Kidney (tissue), 14 donors: Measurements from ENCODE around the gene DDX23. TPM values are rescaled to one million over a fixed set of nuclear protein-coding genes. Genes with fewer than 3 reads are reported as not detected.

Experiments
- DNase-seq, 5 donors: peaks; one replicate each; pipeline ENCODE4 v3.0.0-alpha.2; 2013 to 2020
- FAIRE-seq: peaks from 2 replicates; lab custom pipeline; 2012; peaks lifted over from hg19 to GRCh38; lab: Jason Lieb, UNC
- H3K27ac ChIP-seq, 2 donors: one replicate each; pipeline ENCODE4 v1.7.0; 2013; ENCODE audit warnings: low read depth in 2 of 2, low read length in 2 of 2, inconsistent platforms in 1 of 2
- H3K27me3 ChIP-seq: one replicate; pipeline ENCODE4 v1.7.1; 2013; ENCODE audit warnings: low read length, inconsistent platforms; ENCODE audit not compliant: control insufficient read depth, insufficient read depth
- H3K36me3 ChIP-seq, 3 donors: one replicate each; pipeline versions ENCODE4 v1.7.0 to v1.7.1; 2013; ENCODE audit warnings: low read length in 3 of 3, control low read depth in 1 of 3, inconsistent platforms in 1 of 3; ENCODE audit not compliant: insufficient read depth in 3 of 3, control insufficient read depth in 2 of 3
- H3K4me1 ChIP-seq, 3 donors: one replicate each; pipeline versions ENCODE4 v1.7.0 to v1.7.1; 2013; ENCODE audit warnings: low read length in 3 of 3, inconsistent platforms in 1 of 3, low read depth in 1 of 3; ENCODE audit not compliant: control insufficient read depth in 2 of 3, insufficient read depth in 2 of 3
- H3K4me3 ChIP-seq, 3 donors: one replicate each; pipeline versions ENCODE4 v1.7.0 to v1.8.1; 2013; ENCODE audit warnings: low read length in 3 of 3, control low read depth in 1 of 3, inconsistent platforms in 1 of 3
- H3K9ac ChIP-seq, 3 donors: one replicate each; pipeline versions ENCODE4 v1.7.0 to v1.7.1; 2013; ENCODE audit warnings: low read length in 3 of 3, control low read depth in 1 of 3, inconsistent platforms in 1 of 3
- H3K9me3 ChIP-seq, 3 donors: one replicate each; pipeline versions ENCODE4 v1.7.0 to v1.7.1; 2013; ENCODE audit warnings: low read length in 3 of 3, control low read depth in 1 of 3, inconsistent platforms in 1 of 3; ENCODE audit not compliant: control insufficient read depth in 2 of 3, insufficient read depth in 1 of 3
- intact Hi-C: fragments of 100-400 bp; cut with DNase I; formaldehyde crosslinking; loops from one replicate; pipeline ENCODE4 v1.11.1; 2022
- polyA plus RNA-seq: library from polyadenylated mRNA; stranded (reverse); fragments of 350-450 nt; fragmentation: Illumina TruSeq; extraction: RNeasy Lipid Tissue Mini Kit (QIAGEN cat#74804); gene quantifications from one replicate; pipeline ENCODE4 v1.2.3, GENCODE V29; 2014; ENCODE audit warnings: low read depth, low replicate concordance; ENCODE audit not compliant: insufficient read depth
- total RNA-seq: library from RNA; stranded (reverse); fragmentation: NEBNext Ultra II Directional; extraction: Animal tissue kit (Norgen Biotek cat#: 25700); gene quantifications from one replicate; pipeline ENCODE4 v1.2.1, GENCODE V29; 2021
- TF ChIP-seq, protein P1 (sequence below): IDR thresholded peaks from 3 replicates; pipeline ENCODE4 v1.5.1; 2012; ENCODE audit warnings: mild to moderate bottlenecking, moderate library complexity, borderline replicate concordance; ENCODE audit not compliant: insufficient read depth; ENCODE audit errors: extremely low read depth
- donor health status: control.
- donor health status: control.
- donor health status: control.
- donor health status: control.
- donor health status: control.
- donor health status: DM: yes; HTN: yes; CAD: no.
- donor health status: Normal renal cell carcinoma (clear cell type).

DDX23 gene
- total and polyA plus RNA-seq, 2 donors from 2014 or later: 31.9 to 65.5 TPM

DNA sequence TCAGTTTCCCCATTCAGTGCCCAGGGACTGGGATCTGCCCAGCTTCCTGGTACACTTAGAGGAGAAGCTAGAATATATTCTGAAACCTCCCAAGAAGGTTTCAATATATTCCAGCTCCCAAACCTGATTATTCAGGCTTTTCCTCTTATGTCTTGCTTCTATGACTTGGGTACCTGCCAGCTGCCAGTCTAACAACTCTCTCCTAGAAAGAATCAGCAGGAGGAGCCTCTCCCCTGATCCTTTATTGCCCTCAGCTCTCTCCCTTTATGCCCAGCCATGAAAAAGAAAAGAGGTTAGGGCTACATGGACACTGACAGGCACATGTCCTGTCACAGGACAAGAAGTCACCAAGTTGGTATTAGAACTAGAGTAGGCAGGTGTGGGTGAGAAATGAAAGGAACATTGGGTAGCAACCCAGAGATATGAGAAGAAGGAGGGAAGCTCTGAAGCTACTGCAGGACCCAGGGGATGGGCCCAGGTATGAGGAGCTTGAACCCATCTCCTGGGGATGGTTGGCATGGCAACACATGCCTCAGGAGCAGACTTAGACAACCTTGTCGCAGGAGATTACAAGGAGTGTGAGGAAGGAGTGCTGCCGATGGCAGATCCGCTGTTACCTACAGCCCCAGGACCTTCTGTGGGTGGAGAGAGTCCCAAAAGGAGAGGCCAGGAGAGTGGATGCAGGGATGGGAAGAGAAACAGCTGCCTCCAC is 35.7 kb downstream of the DDX23 start:
- FAIRE-seq (no peak), DNase-seq (peak in 2 of 5 donors; percentile 34 to 60)
- Histone ChIP-seq H3K27me3 (no peaks in the 10 kb centered on the region), H3K9me3 (no peaks in the 10 kb centered on the region), H3K4me1 (peaks cover 0 to 25% (median 2%) of the 10 kb centered on the region in 3 donors), H3K9ac (peak overlapping the region in 1 of 3 donors; percentile 31), H3K4me3 (peak overlapping the region in 2 of 3 donors; percentile 11 to 81), H3K27ac (no peak overlapping the region), H3K36me3 (no peaks in the 10 kb centered on the region)
- TF ChIP-seq, protein P1, sequence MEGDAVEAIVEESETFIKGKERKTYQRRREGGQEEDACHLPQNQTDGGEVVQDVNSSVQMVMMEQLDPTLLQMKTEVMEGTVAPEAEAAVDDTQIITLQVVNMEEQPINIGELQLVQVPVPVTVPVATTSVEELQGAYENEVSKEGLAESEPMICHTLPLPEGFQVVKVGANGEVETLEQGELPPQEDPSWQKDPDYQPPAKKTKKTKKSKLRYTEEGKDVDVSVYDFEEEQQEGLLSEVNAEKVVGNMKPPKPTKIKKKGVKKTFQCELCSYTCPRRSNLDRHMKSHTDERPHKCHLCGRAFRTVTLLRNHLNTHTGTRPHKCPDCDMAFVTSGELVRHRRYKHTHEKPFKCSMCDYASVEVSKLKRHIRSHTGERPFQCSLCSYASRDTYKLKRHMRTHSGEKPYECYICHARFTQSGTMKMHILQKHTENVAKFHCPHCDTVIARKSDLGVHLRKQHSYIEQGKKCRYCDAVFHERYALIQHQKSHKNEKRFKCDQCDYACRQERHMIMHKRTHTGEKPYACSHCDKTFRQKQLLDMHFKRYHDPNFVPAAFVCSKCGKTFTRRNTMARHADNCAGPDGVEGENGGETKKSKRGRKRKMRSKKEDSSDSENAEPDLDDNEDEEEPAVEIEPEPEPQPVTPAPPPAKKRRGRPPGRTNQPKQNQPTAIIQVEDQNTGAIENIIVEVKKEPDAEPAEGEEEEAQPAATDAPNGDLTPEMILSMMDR: no peak
- intact Hi-C loops: no loop called here

DNA sequence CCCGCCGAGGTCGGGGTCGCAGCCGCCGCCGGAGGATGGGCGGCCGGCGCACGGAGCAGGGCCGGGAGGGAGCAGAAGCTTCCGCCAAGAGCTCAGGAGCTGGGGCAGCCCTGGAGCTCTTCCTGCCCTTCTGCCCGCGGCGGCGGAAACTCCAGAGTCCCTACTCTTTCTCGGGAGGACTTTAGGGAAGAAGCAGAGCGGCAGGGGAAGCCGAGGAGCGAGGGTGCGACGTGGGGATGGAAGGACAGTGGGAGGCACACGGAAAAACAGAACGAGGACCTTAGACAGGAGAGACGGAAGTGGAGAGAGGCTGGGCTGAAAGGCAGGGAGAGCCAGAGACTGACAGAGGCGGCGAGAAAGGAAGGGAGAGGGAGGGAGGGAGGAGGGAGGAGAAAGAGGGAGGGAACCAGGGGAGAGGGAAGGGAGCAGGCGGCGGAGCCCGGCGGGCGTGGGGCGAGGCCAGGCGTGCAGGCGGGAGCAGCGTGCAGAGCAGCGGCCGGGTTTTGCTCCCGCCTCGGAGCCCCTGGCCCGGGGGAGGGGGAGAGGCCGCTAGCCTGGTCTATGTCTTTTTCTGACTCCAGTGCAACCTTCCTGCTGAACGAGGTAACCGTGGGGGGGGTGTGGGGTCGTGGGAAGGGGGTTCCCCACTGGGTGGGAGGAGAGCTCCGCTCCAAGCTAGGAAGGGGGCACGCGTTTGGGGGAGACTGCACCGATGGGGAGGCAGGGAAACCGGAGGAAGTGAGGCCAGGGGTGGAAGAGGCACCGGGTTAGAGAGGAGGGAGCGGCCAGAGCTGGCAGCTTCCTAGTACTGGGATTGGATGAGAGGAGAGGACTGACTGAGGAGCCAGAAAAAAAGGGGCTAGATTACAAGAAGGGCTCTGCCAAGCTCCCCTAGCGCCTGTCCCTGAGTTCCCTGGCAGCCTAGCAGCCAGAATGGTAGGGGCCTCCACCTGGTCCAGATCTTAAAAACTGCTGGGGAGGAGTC is 36.5 kb downstream of the DDX23 start:
- intact Hi-C loops: no loop called here
- H3K9ac ChIP-seq: peak overlapping the region; percentile 66 to 84 (median 76)
- no peaks in the 10 kb centered on the region for H3K36me3 ChIP-seq
- H3K4me1 ChIP-seq: peaks cover 0 to 29% (median 5%) of the 10 kb centered on the region in 3 donors
- H3K27ac ChIP-seq: peak overlapping the region; percentile 81 to 91
- H3K27me3 ChIP-seq: no peaks in the 10 kb centered on the region
- TF ChIP-seq, protein P1: no peak
- peak; percentile 89 to 95 (median 93) for DNase-seq
- no peaks in the 10 kb centered on the region for H3K9me3 ChIP-seq
- peak overlapping the region; percentile 79 to 82 (median 81) for H3K4me3 ChIP-seq
- no peak for FAIRE-seq

DNA sequence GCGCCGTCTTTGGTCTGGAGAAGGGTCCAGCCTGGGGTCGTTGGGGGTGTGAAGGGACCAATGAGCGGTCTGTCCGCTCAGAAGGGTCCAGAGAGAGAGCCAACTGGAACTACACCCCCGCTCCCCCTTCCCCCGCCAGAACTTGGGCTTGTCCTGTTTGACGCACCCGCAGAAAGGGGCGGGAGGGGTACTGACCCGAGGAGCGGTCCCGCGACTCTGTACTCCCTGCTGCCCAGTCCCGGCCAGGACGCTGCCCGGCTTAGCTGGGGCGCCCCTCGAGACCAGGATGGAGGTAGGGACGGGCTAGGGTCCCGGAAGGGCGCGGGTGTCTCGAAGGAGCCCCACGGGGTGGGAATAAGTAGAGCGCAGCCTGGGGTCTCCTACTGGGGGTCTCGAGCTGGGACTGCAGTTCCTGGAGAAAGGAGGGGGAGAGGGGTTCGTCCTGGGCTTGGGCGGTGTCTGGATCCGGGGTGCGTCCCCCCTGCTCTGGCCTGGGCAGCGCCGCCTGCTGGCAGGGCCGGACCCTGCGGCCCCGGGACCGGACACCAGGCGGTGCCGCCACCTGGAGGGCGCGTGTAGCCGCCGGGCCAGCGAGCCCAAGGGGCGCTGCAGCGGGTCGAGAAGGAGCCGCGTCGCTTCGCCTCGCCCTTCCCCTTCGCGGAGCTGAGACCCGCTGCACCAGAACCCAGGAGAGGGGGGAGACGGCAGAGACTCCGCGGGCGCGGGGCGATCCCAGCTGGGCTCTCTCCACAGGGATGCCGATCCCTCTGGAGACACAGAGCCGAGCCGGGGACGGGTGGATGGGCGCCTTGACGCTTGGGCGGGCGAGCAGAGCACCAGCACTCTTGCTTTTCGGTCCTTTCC is 37.5 kb downstream of the DDX23 start:
- Histone ChIP-seq H3K9ac (peak overlapping the region; percentile 66 to 84 (median 76)), H3K27ac (peak overlapping the region; percentile 81 to 91), H3K4me1 (peaks cover 0 to 29% (median 5%) of the 10 kb centered on the region in 3 donors), H3K36me3 (no peaks in the 10 kb centered on the region), H3K27me3 (no peaks in the 10 kb centered on the region), H3K9me3 (no peaks in the 10 kb centered on the region), H3K4me3 (peak overlapping the region; percentile 79 to 82 (median 81))
- peak; percentile 84 to 93 (median 91) for DNase-seq
- TF ChIP-seq, protein P1: peak; percentile 98
- no peak for FAIRE-seq
- intact Hi-C loops: no loop called here
